Measurements from ENCODE around the gene FBP1. TPM values are rescaled to one million over a fixed set of nuclear protein-coding genes. Genes with fewer than 3 reads are reported as not detected.

FBP1 gene
- total and polyA plus RNA-seq, 2 donors from 2014 or later: 27.3 to 266 TPM

DNA sequence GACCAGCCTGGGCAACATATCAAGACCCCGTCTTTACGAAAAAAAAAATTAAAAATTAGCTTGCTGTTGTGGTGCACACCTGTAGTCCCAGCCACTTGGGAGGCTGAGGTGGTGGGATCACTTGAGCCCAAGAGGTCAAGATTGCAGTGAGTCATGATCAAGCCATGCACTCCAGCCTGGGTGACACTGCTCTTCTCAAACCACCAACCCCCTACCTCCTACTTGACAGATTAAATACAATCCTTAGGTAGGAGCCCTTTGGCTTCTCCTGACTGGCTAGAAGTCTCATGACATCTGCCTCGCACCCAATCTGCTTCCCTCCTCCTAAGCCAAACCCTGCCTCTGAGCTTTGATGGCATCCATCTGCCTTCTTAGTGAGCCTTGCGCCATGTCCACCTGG, 11.6 kb upstream of the FBP1 start:
- Histone ChIP-seq H3K9ac (ENCODE audit: low read length in 3 of 3) (no peak overlapping the region), H3K9me3 (ENCODE audit: control insufficient read depth in 2 of 3, insufficient read depth in 1 of 3, low read length in 3 of 3) (no peaks in the 10 kb centered on the region), H3K27me3 (ENCODE audit: control insufficient read depth, insufficient read depth, low read length) (no peaks in the 10 kb centered on the region), H3K4me1 (ENCODE audit: control insufficient read depth in 2 of 3, insufficient read depth in 2 of 3, low read depth in 1 of 3, low read length in 3 of 3) (peaks cover 0 to 5% (median 5%) of the 10 kb centered on the region in 3 donors), H3K36me3 (ENCODE audit: control insufficient read depth in 2 of 3, insufficient read depth in 3 of 3, low read length in 3 of 3) (no peaks in the 10 kb centered on the region), H3K4me3 (ENCODE audit: low read length in 3 of 3) (no peak overlapping the region), H3K27ac (ENCODE audit: low read depth in 2 of 2, low read length in 2 of 2) (no peak overlapping the region)
- no peak for FAIRE-seq
- no peak for DNase-seq
- intact Hi-C loops (cut with DNase I): no loop called here
- TF ChIP-seq, protein P1, sequence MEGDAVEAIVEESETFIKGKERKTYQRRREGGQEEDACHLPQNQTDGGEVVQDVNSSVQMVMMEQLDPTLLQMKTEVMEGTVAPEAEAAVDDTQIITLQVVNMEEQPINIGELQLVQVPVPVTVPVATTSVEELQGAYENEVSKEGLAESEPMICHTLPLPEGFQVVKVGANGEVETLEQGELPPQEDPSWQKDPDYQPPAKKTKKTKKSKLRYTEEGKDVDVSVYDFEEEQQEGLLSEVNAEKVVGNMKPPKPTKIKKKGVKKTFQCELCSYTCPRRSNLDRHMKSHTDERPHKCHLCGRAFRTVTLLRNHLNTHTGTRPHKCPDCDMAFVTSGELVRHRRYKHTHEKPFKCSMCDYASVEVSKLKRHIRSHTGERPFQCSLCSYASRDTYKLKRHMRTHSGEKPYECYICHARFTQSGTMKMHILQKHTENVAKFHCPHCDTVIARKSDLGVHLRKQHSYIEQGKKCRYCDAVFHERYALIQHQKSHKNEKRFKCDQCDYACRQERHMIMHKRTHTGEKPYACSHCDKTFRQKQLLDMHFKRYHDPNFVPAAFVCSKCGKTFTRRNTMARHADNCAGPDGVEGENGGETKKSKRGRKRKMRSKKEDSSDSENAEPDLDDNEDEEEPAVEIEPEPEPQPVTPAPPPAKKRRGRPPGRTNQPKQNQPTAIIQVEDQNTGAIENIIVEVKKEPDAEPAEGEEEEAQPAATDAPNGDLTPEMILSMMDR (IDR thresholded peaks at IDR 0.05; ENCODE audit: borderline replicate concordance, extremely low read depth, insufficient read depth): no peak

DNA sequence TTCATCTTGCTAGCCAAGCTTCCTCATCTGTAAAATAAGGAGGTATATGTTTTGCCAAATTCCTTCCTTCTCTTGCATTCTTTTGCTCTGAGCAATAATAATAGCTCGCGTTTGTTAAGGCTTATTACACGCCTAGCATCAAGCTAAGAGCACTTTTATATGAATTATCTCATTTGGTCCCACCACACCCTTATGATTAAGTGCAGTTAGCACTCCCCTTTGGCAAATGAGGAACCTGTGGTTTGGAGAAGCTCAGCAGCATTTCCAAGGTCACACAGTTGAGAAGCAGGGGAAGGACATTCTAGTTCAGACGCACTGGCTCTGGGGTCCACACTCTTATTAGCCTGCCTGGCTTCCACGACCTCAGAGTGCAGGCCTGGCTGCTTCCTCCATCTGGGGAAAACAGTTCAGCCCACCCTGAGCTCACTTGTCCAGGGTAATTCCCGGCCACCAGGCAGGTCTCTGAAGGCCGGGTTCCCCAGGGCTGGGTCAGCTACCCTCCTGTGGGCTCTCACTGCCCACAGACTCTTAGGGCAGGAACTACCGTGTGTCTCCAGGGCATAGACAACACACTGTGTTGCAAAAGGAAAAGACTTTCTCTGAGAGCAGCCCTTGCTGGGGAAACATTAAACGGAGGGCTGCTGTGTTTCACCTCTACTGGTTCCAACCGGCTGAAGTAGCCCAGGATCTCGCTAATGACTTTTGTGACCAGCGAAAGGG, 9.9 kb upstream of the FBP1 start:
- H3K9ac ChIP-seq (ENCODE audit: low read length in 3 of 3): peak overlapping the region in 1 of 3 donors; percentile 20
- TF ChIP-seq, protein P1 (IDR thresholded peaks at IDR 0.05; ENCODE audit: borderline replicate concordance, extremely low read depth, insufficient read depth): no peak
- FAIRE-seq: no peak

DNA sequence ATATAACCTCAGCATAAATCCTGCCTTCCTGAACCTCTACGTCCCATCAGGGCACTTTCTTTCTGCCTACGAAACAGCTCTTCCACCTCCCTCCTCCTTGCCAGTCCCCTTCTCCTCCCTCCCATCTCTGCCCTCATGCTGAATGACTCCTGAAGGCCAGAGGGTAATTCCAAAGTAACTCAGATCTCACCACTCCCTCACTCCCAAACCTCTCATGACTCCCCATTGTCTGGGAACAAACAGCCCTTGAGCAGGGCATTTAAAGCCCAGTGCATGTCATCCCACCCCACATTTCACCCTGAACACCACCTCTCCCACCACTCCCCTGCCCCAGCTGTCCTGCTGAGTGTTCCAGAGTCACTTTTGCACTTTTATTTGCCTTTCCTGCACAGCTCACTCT, 8.9 kb upstream of the FBP1 start:
- Histone ChIP-seq H3K9ac (ENCODE audit: low read length in 3 of 3) (no peak overlapping the region), H3K27ac (ENCODE audit: low read depth in 2 of 2, low read length in 2 of 2) (no peak overlapping the region), H3K4me3 (ENCODE audit: low read length in 3 of 3) (no peak overlapping the region), H3K4me1 (ENCODE audit: control insufficient read depth in 2 of 3, insufficient read depth in 2 of 3, low read depth in 1 of 3, low read length in 3 of 3) (peaks cover 0 to 5% (median 5%) of the 10 kb centered on the region in 3 donors), H3K27me3 (ENCODE audit: control insufficient read depth, insufficient read depth, low read length) (no peaks in the 10 kb centered on the region), H3K36me3 (ENCODE audit: control insufficient read depth in 2 of 3, insufficient read depth in 3 of 3, low read length in 3 of 3) (no peaks in the 10 kb centered on the region), H3K9me3 (ENCODE audit: control insufficient read depth in 2 of 3, insufficient read depth in 1 of 3, low read length in 3 of 3) (no peaks in the 10 kb centered on the region)
- TF ChIP-seq, protein P1 (IDR thresholded peaks at IDR 0.05; ENCODE audit: borderline replicate concordance, extremely low read depth, insufficient read depth): no peak
- FAIRE-seq: no peak
- no peak for DNase-seq
- intact Hi-C loops (cut with DNase I): no loop called here

More for the DNA sequence above, 9.9 kb upstream of the FBP1 start:
- peak overlapping the region; percentile 71 to 79 for H3K27ac ChIP-seq (ENCODE audit: low read depth in 2 of 2, low read length in 2 of 2)
- intact Hi-C loops (cut with DNase I): no loop called here
- H3K36me3 ChIP-seq (ENCODE audit: control insufficient read depth in 2 of 3, insufficient read depth in 3 of 3, low read length in 3 of 3): no peaks in the 10 kb centered on the region
- no peak overlapping the region for H3K4me3 ChIP-seq (ENCODE audit: low read length in 3 of 3)
- no peaks in the 10 kb centered on the region for H3K27me3 ChIP-seq (ENCODE audit: control insufficient read depth, insufficient read depth, low read length)
- H3K9me3 ChIP-seq (ENCODE audit: control insufficient read depth in 2 of 3, insufficient read depth in 1 of 3, low read length in 3 of 3): no peaks in the 10 kb centered on the region
- peak in 2 of 5 donors; percentile 30 to 51 for DNase-seq
- peaks cover 0 to 5% (median 5%) of the 10 kb centered on the region in 3 donors for H3K4me1 ChIP-seq (ENCODE audit: control insufficient read depth in 2 of 3, insufficient read depth in 2 of 3, low read depth in 1 of 3, low read length in 3 of 3)
